AG09309 (cell line): Measurements from ENCODE around the gene PRSS56.

Experiments
- DNase-seq: peaks from one replicate; pipeline ENCODE4 v3.0.0-alpha.2; 2010; ENCODE audit warnings: low read depth
- H3K4me3 ChIP-seq: 2 replicates; pipeline ENCODE4 v1.5.1; 2011; ENCODE audit warnings: mild to moderate bottlenecking, low read depth, low read length, moderate library complexity; ENCODE audit not compliant: control insufficient read depth
- TF ChIP-seq, protein P1 (sequence below): IDR thresholded peaks from 2 replicates; pipeline ENCODE4 v1.5.1; 2011; ENCODE audit warnings: mild to moderate bottlenecking, low read depth, low read length, inconsistent platforms; ENCODE audit not compliant: insufficient read depth, control insufficient read depth; ENCODE audit errors: missing control alignments

Gene PRSS56

DNA sequence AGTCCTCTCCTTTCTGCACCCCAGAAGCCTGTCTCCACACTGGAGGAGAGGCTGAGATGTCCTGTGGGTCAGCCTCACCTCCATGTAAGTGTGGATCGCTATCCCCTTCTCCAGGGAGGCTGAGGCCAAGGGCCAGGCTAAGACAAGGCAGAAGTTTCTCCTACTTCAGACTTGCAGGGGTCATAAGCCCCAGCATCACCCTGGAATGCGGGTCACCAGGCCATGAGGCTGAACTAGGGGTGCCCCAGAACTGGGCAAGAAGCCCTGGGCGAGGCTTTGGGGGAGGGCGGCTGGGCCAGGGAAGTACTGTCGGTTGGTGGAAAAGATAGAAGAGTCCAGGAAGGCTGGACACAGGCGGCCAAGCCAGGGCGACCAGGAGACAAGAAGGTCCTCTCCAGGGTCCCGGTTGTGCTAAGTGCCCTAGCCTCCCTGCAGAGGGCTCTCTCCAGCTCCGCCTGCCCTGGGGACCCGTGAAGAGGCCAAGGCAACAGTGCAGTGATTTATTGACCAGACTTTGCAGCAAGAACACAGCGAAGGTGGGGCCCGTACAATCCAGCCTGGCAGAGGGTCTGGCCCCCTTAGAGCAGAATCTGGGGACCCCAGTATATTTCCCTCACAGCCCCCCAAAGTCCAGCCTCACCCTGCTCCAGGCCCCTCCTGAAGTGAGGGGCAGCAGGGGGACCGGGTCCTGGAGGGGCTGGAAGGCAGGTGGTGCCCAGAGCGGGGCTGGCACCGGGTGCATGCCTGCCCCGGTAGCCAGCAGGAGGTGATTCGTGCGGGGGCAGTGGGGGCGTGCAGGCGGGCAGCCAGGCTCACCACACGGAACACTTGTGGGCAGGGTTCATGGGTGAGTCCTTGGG is 40.6 kb upstream of the PRSS56 start:
- TF ChIP-seq, protein P1, sequence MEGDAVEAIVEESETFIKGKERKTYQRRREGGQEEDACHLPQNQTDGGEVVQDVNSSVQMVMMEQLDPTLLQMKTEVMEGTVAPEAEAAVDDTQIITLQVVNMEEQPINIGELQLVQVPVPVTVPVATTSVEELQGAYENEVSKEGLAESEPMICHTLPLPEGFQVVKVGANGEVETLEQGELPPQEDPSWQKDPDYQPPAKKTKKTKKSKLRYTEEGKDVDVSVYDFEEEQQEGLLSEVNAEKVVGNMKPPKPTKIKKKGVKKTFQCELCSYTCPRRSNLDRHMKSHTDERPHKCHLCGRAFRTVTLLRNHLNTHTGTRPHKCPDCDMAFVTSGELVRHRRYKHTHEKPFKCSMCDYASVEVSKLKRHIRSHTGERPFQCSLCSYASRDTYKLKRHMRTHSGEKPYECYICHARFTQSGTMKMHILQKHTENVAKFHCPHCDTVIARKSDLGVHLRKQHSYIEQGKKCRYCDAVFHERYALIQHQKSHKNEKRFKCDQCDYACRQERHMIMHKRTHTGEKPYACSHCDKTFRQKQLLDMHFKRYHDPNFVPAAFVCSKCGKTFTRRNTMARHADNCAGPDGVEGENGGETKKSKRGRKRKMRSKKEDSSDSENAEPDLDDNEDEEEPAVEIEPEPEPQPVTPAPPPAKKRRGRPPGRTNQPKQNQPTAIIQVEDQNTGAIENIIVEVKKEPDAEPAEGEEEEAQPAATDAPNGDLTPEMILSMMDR = no peak
- DNase-seq = no peak
- no peak overlapping the region for H3K4me3 ChIP-seq

GRCh38 chr2:232480201-232481190 is 39.7 kb upstream of the PRSS56 start:
- TF ChIP-seq, protein P1 = no peak
- DNase-seq = no peak
- no peak overlapping the region for H3K4me3 ChIP-seq

DNA sequence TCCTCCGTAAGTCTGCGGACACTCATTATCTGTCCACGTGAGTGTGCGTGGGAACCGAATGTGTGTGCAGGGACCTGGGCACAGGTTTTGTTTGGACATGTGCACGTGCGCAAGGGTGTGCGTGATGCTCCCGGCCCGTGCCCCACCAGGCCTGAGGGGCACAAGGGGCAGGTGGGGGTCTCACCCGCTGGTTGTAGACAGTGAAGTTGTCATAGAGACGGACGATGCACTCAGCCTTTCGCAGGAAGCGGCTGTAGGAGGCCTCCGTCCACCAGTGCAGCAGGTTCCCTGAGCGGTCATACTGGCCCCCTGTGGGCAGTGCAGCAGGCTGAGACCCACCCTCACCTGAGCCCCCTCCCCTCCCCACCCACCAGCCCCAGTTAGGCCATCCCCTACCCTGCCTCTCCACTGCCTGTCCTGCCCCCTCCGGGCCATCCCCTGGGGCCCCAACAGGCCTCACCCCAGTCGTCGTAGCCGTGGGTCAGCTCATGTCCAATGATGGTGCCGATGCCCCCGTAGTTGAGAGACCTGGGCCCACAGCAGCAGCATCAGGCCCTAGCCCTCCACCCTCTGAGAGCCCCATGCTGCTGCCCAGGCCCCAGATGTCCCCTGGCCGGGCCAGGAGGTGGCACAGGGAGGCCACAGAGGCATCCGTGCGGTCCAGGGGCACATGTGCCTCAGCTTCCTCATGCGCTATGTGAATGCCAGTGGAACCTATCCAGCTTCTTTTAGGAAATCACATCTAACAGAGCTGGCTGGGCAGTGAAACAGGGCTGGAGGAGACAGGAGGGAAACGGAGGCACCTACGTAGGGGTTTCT is 38.7 kb upstream of the PRSS56 start:
- no peak overlapping the region for H3K4me3 ChIP-seq
- DNase-seq = no peak
- TF ChIP-seq, protein P1 = no peak

GRCh38 chr2:232482301-232483238 is 37.6 kb upstream of the PRSS56 start:
- TF ChIP-seq, protein P1 = no peak
- no peak for DNase-seq
- H3K4me3 ChIP-seq = no peak overlapping the region

GRCh38 chr2:232483311-232483922 is 36.8 kb upstream of the PRSS56 start:
- H3K4me3 ChIP-seq = no peak overlapping the region
- TF ChIP-seq, protein P1 = no peak
- no peak for DNase-seq
